HG02610 (cell line): ENCODE measurements around the gene PCDHB13.

ENCODE experiments used
- ATAC-seq: cut with Tn5 transposase; IDR thresholded peaks from one replicate; pipeline ENCODE4 v1.9.1; 2021; ENCODE audit warnings: mild to moderate bottlenecking, moderate library complexity; ENCODE audit not compliant: unreplicated experiment

PCDHB13 gene

GRCh38 chr5:141260458-141261237, 46.9 kb downstream of the PCDHB13 start:
- ATAC-seq, result no peak

- ATAC-seq, result no peak
Measured at GRCh38 chr5:141261238-141261546, 47.5 kb downstream of the PCDHB13 start.
